ENCODE results near the gene PRKAG3.

DNA sequence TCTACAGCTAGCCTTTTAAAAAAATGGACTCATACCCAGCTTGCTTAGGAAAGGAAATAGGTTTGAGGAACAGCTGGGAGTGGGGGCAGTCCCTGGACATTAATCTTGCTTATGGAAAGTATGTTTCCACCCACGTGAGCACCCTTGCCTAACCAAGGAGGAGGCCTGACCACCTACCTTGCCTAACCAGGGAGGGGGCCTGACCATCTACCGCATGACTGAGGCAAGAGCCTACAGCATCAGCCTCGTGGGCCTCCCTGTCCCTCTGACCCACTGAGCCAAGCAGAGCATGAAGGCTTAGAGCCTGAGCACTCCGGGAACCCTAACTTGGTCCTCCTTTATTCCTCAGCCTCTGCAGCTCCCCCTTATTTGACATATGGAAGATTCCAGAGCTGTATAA, 20.2 kb downstream of the PRKAG3 start:
- TF ChIP-seq, protein P1, sequence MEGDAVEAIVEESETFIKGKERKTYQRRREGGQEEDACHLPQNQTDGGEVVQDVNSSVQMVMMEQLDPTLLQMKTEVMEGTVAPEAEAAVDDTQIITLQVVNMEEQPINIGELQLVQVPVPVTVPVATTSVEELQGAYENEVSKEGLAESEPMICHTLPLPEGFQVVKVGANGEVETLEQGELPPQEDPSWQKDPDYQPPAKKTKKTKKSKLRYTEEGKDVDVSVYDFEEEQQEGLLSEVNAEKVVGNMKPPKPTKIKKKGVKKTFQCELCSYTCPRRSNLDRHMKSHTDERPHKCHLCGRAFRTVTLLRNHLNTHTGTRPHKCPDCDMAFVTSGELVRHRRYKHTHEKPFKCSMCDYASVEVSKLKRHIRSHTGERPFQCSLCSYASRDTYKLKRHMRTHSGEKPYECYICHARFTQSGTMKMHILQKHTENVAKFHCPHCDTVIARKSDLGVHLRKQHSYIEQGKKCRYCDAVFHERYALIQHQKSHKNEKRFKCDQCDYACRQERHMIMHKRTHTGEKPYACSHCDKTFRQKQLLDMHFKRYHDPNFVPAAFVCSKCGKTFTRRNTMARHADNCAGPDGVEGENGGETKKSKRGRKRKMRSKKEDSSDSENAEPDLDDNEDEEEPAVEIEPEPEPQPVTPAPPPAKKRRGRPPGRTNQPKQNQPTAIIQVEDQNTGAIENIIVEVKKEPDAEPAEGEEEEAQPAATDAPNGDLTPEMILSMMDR (IDR thresholded peaks at IDR 0.05): no peak
- peak in 1 of 4 donors; percentile 42 for TF ChIP-seq POLR2A (IDR thresholded peaks at IDR 0.05)
